ENCODE results near the gene CISH. TPM values are rescaled to one million over a fixed set of nuclear protein-coding genes. Genes with fewer than 3 reads are reported as not detected.

Gene CISH
- total and polyA plus RNA-seq, 2 of the 4 experiments (the other 2 are of a cell fraction): 0.90 to 4.0 TPM

- ChIA-PET CTCF (interaction anchor here (1.0 kb wide), 1 partner anchor 11 kb away, joined by 3 read pairs; no protein-coding TSS in a partner anchor), POLR2A (ENCODE audit: unreplicated experiment) (no interaction called here)
- H4K8ac ChIP-seq (ENCODE audit: low read depth in 2 of 2, low read length in 2 of 2): no peak overlapping the region
- H3K23ac ChIP-seq (ENCODE audit: low read depth, low read length): no peak overlapping the region
- no peak for TF ChIP-seq USF2 (IDR thresholded peaks at IDR 0.05; ENCODE audit: low read depth, low read length)
- no peak for TF ChIP-seq SMC3 (IDR thresholded peaks at IDR 0.05; ENCODE audit: low read depth, low read length)
- TF ChIP-seq ELK1 (IDR thresholded peaks at IDR 0.05; ENCODE audit: borderline replicate concordance, low read depth, low read length): no peak
- no peak for TF ChIP-seq CEBPB (IDR thresholded peaks at IDR 0.05; ENCODE audit: low read depth, low read length)
- no peak for TF ChIP-seq RFX5 (IDR thresholded peaks at IDR 0.05; ENCODE audit: low read depth, low read length)
- no peak for TF ChIP-seq RAD21 (IDR thresholded peaks at IDR 0.05; ENCODE audit: low read length)
- no peak for TF ChIP-seq BHLHE40 (IDR thresholded peaks at IDR 0.05; ENCODE audit: low read depth, low read length)
- TF ChIP-seq FOS (IDR thresholded peaks at IDR 0.05; ENCODE audit: low read depth, low read length): no peak
- no peak for TF ChIP-seq POLR2A (IDR thresholded peaks at IDR 0.05; ENCODE audit: low read depth, low read length)
- TF ChIP-seq MAZ (IDR thresholded peaks at IDR 0.05; ENCODE audit: borderline replicate concordance, low read depth, low read length): no peak
- no peak for TF ChIP-seq MAFK (IDR thresholded peaks at IDR 0.05; ENCODE audit: low read depth, low read length)
- TF ChIP-seq MXI1 (IDR thresholded peaks at IDR 0.05; ENCODE audit: borderline replicate concordance, low read depth, low read length): no peak
- no peak for TF ChIP-seq CTCF (conservative IDR thresholded peaks at IDR 0.05; ENCODE audit: low read depth, low read length)
- peak; percentile 72 for TF ChIP-seq RCOR1 (IDR thresholded peaks at IDR 0.05; ENCODE audit: insufficient replicate concordance, low read length)
- peak; percentile 70 for TF ChIP-seq NFE2L2 (IDR thresholded peaks at IDR 0.05; ENCODE audit: low read depth, low read length)
- H3K4me1 ChIP-seq (ENCODE audit: control insufficient read depth, insufficient read depth, low read length): peaks cover 6% of the 10 kb centered on the region
- H3K79me1 ChIP-seq (ENCODE audit: low read depth in 1 of 2, low read length in 2 of 2): peaks cover 0 to 8% of the 10 kb centered on the region in 2 experiments; a peak in 1 of 4 replicates
- WGBS, 2 experiments (ENCODE audit: extremely low coverage in 2 of 2, insufficient read length in 1 of 2): no CpG with 5 or more reads among the region's 6 CpGs
- H4K20me1 ChIP-seq (ENCODE audit: insufficient read depth, low read length): peaks cover 10% of the 10 kb centered on the region
- H2BK20ac ChIP-seq (ENCODE audit: low read depth, low read length): no peak overlapping the region
- no TSS peak for BruUV-seq (replicated peaks)
- H3K4me3 ChIP-seq (ENCODE audit: insufficient read depth, low read depth, low read length): no peak overlapping the region
- no peak overlapping the region for H3K9ac ChIP-seq (ENCODE audit: low read depth, low read length)
- peak overlapping the region; percentile 51; the same call in 1 of the 2 replicates for H3K4ac ChIP-seq (ENCODE audit: low read depth, low read length)
- no peak overlapping the region for H4K91ac ChIP-seq (ENCODE audit: insufficient read depth, low read depth, low read length)
- dilution Hi-C loops (cut with HindIII; ENCODE audit: low sequenced_read_pairs, unreplicated experiment) (no loop called here), in situ Hi-C loops (cut with MboI; ENCODE audit: low sequenced_read_pairs) (no loop called here), intact Hi-C loops (cut with micrococcal nuclease) (no loop called here)
- H3K18ac ChIP-seq (ENCODE audit: low read depth, low read length): no peak overlapping the region
- no peaks in the 10 kb centered on the region for H3K9me3 ChIP-seq (ENCODE audit: control insufficient read depth, insufficient read depth, low read length)
- H3K4me2 ChIP-seq (ENCODE audit: low read depth, low read length): no peak overlapping the region
- peak overlapping the region; percentile 71 for H2AK9ac ChIP-seq (replicated peaks; ENCODE audit: low read depth, low read length, poor library complexity)
- ATAC-seq (ENCODE audit: low read depth): peak; percentile 94
- peak; percentile 76 for DNase-seq
- H2AK5ac ChIP-seq (ENCODE audit: low read depth, low read length): no peak overlapping the region
- no peak overlapping the region for H3K27ac ChIP-seq (ENCODE audit: insufficient read depth, low read length)
- H3K9me1 ChIP-seq (ENCODE audit: insufficient read depth, low read length): peaks cover 11% of the 10 kb centered on the region
- H2BK15ac ChIP-seq (ENCODE audit: low read depth, low read length): no peak overlapping the region
- no peak overlapping the region for H2BK5ac ChIP-seq (ENCODE audit: low read depth, low read length, poor library complexity, severe bottlenecking)
- H4K5ac ChIP-seq (ENCODE audit: low read depth, low read length): no peak overlapping the region
- H3K14ac ChIP-seq (replicated peaks; ENCODE audit: low read depth, low read length): 0 out of 2 replicates have a peak overlapping the region, but pooled peaks have one; percentile 15
- no peak overlapping the region for H3K56ac ChIP-seq (ENCODE audit: extremely low read depth, insufficient read depth, low read length)
- no peaks in the 10 kb centered on the region for H3K27me3 ChIP-seq (ENCODE audit: control insufficient read depth, insufficient read depth, low read length)
- peaks cover 4% of the 10 kb centered on the region for H3K36me3 ChIP-seq (ENCODE audit: control insufficient read depth, insufficient read depth, low read length)
- H2AFZ ChIP-seq (replicated peaks; ENCODE audit: low read length, poor library complexity): peak overlapping the region; percentile 68
- no peak overlapping the region for H2BK120ac ChIP-seq (ENCODE audit: low read depth, low read length)
Measured at GRCh38 chr3:50639055-50639494, 27.5 kb upstream of the CISH start.
